ENCODE results near the gene ZNF468.
"Not testable (repeated sequence)": the region's sequence is repeated elsewhere in the genome, so short reads cannot be mapped to it uniquely, and the experiment has no call there.

- TF ChIP-seq POLR2A (IDR thresholded peaks at IDR 0.05; ENCODE audit: low read length); GATA1 (IDR thresholded peaks at IDR 0.05; ENCODE audit: low read depth, low read length): not testable (repeated sequence)
Observed at GRCh38 chr19:52868031-52868430, 10.6 kb upstream of the ZNF468 start.

Data from erythroblast (primary cell).